ENCODE measurements around the gene DYNC1LI1.

Gene DYNC1LI1

GRCh38 chr3:32570421-32571191, at the start of gene DYNC1LI1:
Gene DYNC1LI1 (minus strand): TSS chr3:32570858. CDS start chr3:32570770, 88 bp downstream.
- peak; percentile 94 to 98 (median 97) for DNase-seq

- DNase-seq: no peak
Observed at GRCh38 chr3:32619395-32619794, 48.7 kb upstream of the DYNC1LI1 start.

- DNase-seq: no peak
Observed at GRCh38 chr3:32616267-32616962, 45.8 kb upstream of the DYNC1LI1 start.

- DNase-seq: peak in 1 of 3 donors; percentile 8
Observed at GRCh38 chr3:32614956-32615355, 44.3 kb upstream of the DYNC1LI1 start.

- DNase-seq: no peak
Observed at GRCh38 chr3:32613183-32613582, 42.5 kb upstream of the DYNC1LI1 start.

- no peak for DNase-seq
Observed at GRCh38 chr3:32612547-32612946, 41.9 kb upstream of the DYNC1LI1 start.

GRCh38 chr3:32607522-32607921, 36.9 kb upstream of the DYNC1LI1 start:
- DNase-seq: no peak

GRCh38 chr3:32606960-32607359, 36.3 kb upstream of the DYNC1LI1 start:
- DNase-seq: no peak

- DNase-seq: no peak
Observed at GRCh38 chr3:32606277-32606676, 35.6 kb upstream of the DYNC1LI1 start.

- DNase-seq: no peak
Observed at GRCh38 chr3:32603064-32603463, 32.4 kb upstream of the DYNC1LI1 start.

GRCh38 chr3:32602206-32602605, 31.5 kb upstream of the DYNC1LI1 start:
- no peak for DNase-seq

GRCh38 chr3:32601722-32602121, 31.1 kb upstream of the DYNC1LI1 start:
- DNase-seq: no peak

GRCh38 chr3:32597656-32598055, 27.0 kb upstream of the DYNC1LI1 start:
- DNase-seq: no peak

GRCh38 chr3:32596909-32597369, 26.3 kb upstream of the DYNC1LI1 start:
- DNase-seq: no peak

- no peak for DNase-seq
Observed at GRCh38 chr3:32596282-32596908, 25.7 kb upstream of the DYNC1LI1 start.

GRCh38 chr3:32595323-32595722, 24.7 kb upstream of the DYNC1LI1 start:
- no peak for DNase-seq

- DNase-seq: no peak
Observed at GRCh38 chr3:32593903-32594525, 23.4 kb upstream of the DYNC1LI1 start.

GRCh38 chr3:32592696-32593353, 22.2 kb upstream of the DYNC1LI1 start:
- DNase-seq: no peak

- no peak for DNase-seq
Observed at GRCh38 chr3:32592011-32592410, 21.4 kb upstream of the DYNC1LI1 start.

GRCh38 chr3:32591186-32591585, 20.5 kb upstream of the DYNC1LI1 start:
- no peak for DNase-seq

- DNase-seq: no peak
Observed at GRCh38 chr3:32586356-32586755, 15.7 kb upstream of the DYNC1LI1 start.

- no peak for DNase-seq
Observed at GRCh38 chr3:32584660-32585059, 14.0 kb upstream of the DYNC1LI1 start.

- no peak for DNase-seq
Observed at GRCh38 chr3:32583708-32584107, 13.1 kb upstream of the DYNC1LI1 start.

Measured in suppressor macrophage treated with lipopolysaccharide for 1 hour (primary cell).